Activated CD4-positive, CD25-positive, alpha-beta regulatory T cell treated with anti-CD3 and anti-CD28 coated beads, Interleukin-2, amount 50 U/mL, for 72 hours (primary cell): ENCODE measurements around the gene CIRBP.

Experiments
- DNase-seq: peaks from one replicate; pipeline ENCODE4 v3.0.0; 2021

Gene CIRBP

GRCh38 chr19:1282588-1283206 lies 13.6 kb downstream of the CIRBP start:
- DNase-seq, result no peak

DNA sequence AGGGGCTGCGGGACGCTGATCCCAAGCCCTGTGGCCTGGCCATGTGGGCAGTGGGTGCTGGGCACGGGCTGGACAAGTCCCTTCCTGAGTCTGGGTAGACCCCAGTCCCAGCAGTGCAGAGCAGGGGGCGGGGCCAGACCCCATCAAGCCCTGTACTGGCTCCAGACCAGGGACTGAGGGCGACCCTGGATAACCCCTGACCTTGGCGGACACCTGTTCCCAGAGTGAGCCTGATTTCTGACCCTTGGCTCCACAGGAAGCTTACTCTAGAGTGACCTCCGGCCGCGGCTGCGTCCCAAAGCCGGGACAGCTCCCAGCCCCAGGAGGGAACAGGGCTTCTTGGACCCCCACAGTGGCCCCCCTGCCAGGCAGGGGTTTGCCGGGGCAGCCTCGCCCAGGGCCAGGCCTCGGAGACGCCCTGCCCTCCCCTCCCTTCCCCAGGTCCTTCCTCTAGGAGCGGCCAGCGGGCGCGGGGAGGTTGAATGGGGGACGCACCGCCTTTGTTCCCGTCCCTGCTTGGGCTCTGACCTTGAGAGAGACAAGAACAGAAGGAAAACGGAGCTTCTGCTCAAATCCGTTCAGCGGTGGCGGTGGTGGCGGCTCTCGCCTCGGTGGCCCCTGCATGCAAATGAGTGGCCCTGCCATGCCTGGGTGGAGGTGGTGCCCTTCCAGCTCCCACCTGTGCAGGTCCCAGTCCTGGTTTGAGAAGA lies 14.2 kb downstream of the CIRBP start:
- no peak for DNase-seq

- no peak for DNase-seq
Observed at GRCh38 chr19:1283917-1284292, 14.8 kb downstream of the CIRBP start.

DNA sequence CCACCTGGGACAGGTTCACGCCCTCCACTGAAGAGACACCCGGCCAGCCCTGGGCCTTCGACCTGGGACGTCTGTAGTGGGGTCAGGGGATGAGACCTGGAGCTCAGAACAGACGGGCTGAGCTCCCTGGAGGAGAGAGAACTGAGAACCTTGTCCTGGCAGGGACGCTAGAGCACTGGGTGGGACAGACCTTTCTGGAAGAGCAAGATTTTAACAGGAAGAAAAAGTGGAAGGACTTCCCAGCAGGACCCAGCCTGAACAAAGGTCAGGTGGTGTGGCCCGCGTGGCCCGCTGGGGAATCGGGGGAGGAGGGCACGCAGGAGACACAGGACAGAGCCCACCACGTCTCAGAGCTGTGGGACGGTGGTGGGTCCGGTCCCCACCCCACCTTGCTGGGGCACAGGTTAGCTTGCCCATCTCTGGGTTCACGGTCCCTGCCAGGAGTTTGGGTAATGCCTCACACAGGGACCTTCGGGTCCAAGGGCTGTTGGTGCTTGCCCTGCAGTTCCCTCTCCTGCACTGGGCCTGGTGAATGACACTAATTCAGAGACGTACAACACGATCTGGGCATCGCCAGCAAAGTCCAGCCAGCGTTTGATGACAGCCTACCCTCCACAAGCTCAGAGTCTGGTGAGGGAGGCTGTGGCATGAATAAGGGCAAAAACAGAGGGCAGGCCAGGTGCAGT lies 15.3 kb downstream of the CIRBP start:
- DNase-seq, result no peak

GRCh38 chr19:1284979-1285736 lies 16.0 kb downstream of the CIRBP start:
- DNase-seq, result no peak

DNA sequence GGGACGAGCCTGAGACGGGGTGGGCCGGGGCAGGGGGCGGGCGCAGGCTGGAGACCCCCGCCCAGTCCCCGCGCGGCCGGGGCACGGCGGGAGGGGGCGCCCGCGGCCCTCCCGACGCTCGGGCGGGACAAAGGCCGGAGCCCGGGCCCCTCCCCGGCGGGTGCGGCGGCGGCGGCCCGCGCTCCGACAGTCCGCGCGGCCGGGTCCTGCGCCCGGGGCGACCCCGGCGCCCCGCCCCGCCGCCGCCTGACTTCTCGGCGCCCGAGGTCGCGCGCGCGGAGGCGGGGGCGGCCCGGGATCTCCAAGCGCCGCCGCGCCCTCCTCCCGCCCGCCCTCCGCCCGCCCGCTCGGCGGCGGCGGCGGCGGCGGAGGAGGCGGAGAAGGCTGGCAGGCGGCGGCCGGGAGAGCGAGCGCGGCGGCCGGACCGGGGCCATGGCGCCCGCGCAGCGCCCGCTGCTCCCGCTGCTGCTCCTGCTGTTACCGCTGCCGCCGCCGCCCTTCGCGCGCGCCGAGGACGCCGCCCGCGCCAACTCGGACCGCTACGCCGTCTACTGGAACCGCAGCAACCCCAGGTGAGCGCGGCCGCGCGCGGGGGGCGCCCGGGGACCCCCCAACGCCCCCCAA lies 16.7 kb downstream of the CIRBP start, which contains the start of gene EFNA2:
EFNA2 (plus strand) TSS at position 137 of the 624 bp plus-strand sequence; CDS start at position 433, 296 bp downstream.
- no peak for DNase-seq

DNA sequence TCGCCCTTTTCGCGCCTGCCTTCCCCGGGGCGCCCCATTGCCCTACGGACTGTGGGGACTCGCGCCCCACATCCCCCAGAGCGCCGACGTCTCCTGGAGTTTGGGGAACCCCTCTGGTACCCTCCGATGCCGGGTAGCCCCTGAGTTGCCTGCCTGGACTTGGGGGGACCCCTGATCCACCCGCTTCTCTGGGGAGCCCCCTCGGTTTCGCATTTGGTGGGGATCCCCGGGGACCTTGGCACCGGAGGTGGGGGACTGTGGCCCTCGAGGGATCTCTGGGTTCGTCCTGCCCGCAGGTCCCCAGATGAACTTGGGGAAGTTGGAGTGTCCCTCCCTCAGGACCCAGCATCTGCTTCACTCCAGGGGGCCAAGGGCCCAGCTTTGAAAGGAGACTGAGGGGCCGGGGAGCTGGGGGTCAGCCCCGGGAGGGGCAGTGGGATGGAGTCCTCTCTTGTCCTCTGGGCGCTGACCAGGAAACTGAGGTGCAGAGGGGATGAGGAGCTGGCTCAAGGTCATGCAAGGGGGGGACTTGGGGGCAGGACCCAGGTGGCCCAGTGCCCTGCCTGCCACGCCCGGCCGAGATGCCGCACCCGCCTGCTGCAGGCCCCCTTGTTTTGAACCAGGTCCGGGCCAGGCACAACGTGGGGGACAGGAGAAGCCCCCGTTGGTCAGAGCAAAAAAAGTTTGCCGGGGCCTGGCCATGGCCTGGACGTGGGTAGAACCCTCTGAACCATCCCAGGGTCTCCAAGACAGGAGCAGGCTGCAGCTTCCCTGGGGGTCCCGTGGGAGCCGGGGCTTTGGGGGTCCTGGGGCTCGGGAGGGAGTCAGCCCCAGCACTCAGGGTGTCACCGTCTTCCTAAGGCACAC lies 17.6 kb downstream of the CIRBP start:
- DNase-seq, result no peak

GRCh38 chr19:1287354-1288225 lies 18.5 kb downstream of the CIRBP start:
- DNase-seq, result no peak

- no peak for DNase-seq
Observed at GRCh38 chr19:1288226-1288612, 19.1 kb downstream of the CIRBP start.

DNA sequence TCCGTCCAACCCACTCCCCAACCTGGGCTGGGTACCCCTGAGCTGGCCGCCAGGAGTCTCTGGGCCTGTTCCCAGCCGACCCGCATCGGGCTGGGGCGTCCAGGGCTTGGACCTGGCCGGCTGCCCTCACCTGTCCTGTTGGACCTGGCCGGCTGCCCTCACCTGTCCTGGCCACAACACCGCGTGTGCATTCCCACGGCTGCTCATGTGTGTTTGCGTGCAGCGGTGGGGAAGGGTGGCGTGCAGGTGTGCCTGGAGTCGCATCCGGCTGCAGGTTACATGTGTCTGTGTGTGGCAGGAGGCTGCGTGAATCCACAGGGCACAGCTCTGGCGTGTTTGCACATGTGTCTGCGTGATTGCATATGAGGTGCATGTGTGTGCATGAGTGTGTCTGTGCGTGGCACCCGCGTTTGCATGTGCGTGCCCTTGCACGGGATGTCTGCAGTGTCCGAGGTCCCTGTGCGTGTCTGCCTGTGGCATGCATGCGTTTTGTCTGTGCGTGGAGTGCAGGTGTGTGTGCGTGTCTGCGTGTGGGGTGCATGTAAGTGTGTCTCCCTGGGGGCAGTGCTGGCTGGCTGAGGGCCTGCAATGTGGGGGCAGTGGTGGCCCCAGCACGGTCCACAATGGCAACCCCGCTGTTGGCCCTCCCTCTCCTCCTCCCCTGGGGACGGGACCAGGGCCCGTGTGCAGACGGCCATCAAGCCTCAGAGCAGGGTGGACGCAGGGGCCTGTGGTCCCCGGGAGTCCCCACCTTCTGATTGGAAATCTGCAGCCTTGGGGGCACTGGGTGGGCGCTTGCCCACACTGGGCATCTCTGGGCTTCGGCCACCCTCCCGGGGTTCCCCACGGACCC lies 19.9 kb downstream of the CIRBP start:
- DNase-seq, result no peak

DNA sequence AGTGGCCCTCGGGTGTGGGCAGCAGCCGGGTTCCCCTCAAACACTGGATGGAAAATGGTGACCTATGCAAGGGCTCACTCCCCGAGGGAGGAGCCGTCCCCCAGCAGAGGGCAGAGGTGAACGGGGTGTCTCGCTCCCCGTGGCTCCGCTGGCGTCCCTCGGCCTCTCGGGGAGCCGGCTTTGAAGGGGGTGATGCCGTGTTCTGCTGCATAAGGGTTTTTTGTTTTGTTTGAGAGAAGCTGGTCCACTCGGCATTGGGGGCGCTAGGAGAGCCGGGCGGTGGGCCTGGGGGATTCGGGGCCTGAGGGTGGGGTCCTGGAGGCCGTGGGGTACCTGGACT lies 20.5 kb downstream of the CIRBP start:
- no peak for DNase-seq

DNA sequence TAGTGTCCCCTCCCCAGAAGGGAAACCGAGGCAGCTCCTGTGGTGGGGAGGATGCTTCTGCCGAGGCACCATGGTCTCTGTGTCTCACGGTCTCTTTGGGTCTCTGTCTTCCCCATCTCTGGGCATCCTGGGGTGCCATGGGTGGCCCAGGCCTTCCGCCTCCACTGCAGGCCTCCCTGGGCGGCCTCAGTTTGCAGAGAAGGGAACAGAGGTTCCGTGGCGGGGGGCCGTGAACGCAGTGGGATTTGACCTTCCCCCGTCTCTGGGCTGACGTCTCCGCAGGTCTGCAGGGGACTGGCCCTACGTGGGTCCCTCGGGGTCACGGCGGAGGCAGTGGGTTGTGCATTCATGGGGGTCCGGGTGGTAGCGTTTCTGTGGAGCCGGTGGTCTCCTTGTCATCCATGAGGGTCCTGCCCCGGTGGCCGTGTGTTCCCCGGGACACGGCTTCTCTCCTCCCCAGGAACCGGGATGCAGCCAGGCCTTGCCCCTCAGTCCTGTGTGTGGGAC lies 21.1 kb downstream of the CIRBP start:
- DNase-seq, result no peak

DNA sequence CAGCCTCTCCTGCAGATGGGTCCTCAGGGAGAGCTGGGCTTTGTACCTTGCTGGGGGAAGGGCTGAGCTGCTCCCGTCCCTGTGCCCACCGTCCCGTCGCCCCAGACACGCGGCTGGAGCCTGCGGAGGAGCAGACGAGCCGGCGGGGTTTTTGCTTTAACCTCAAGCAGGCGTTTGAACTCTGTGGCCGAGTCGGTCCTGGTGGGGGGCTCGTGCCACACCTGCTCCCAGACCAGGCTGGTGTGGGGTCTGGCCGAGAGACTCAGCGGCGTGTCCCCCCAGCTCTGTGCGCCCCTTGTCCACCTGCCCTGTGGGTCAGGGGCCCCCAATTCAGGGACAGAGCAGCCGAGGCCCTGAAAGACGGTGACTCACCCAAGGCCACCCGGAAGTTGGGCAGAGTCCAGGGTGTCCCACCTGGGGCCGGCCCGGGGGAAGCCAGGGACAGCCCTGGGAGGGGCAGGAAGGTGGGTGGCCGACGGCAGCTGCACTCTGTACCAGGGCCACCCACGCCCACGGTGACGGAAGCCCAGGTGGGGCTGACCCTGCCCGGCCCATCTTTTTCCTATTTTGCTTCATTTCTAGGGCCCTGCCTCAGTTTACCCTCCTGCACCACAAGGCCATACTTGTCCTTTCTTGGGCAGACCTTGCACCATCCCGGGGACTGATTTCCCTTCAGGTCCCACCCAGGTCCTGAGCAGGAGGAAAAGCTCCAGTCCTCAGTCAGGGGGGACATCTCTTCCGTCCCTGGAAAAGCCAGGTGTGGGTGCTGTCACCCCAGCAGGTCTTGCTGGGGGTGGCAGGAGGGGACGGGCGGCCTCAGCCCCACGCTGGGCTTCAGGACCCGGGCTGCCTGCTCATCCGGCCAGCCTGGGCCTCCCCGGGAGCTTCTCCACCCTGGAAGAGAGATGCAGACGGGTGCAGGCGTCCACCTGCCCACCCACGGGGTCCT lies 21.8 kb downstream of the CIRBP start:
- no peak for DNase-seq

- no peak for DNase-seq
Observed at GRCh38 chr19:1291761-1292418, 22.8 kb downstream of the CIRBP start.

DNA sequence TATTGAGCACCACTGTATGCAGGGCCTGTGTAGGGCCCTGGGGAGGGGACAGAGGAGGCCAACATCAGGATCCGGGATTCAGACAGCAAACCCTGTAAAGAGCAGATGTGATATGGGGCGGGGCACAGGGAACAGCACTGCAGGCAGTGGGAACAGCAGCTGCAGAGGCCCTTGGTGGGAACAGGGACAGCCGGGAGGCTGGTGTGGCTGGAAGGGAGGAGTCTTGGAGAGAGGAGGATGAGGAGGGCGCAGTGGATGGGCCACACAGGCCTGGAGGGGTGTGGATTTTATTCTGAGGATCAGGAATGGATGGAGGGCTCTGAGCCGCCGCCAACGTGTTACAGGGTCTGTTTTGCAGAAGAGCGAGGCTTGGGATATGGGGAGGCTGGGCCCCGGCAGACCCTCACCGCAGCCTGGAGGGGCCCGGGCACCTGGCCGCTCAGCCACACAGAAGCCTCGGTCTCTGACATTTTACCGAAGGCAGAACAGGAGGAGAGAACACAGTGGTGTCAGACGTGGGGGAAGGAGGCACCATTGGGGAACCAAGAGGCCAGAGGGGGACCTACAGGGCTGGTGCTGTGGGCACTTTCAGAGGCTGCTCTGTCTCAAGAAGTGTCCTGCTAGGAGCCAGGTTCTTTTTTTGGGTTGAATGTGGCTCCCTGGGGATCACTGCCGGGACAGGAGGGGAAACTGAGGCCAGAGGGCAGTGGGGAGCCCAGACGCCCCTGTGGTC lies 23.5 kb downstream of the CIRBP start:
- DNase-seq, result no peak

GRCh38 chr19:1293782-1294604 lies 24.9 kb downstream of the CIRBP start:
- no peak for DNase-seq
